Cardiac muscle cell (in vitro differentiated cells and primary cell): ENCODE data around the gene CACNA2D3. TPM values are rescaled to one million over a fixed set of nuclear protein-coding genes. Genes with fewer than 3 reads are reported as not detected.

Experiments
- DNase-seq, 2 donors: peaks; one replicate each; pipeline versions ENCODE4 v3.0.0 to v3.0.0-alpha.2; 2010 to 2017; ENCODE audit warnings: low read depth in 1 of 2, low spot score in 1 of 2
- H3K27ac ChIP-seq: fragments of 200-600 bp; sonication (generic); 2 replicates; pipeline ENCODE4 v1.5.1; 2016
- H3K27me3 ChIP-seq: fragments of 200-600 bp; sonication (generic); 2 replicates; pipeline ENCODE4 v1.6.0; 2016; ENCODE audit warnings: control low read depth
- H3K36me3 ChIP-seq: fragments of 200-600 bp; sonication (generic); 2 replicates; pipeline ENCODE4 v1.5.1; 2016; ENCODE audit warnings: control low read depth
- H3K4me1 ChIP-seq: fragments of 200-600 bp; sonication (generic); 2 replicates; pipeline ENCODE4 v1.8.1; 2017; ENCODE audit warnings: low read depth, mild to moderate bottlenecking, mixed run types
- H3K4me3 ChIP-seq: fragments of 200-600 bp; sonication (generic); 2 replicates; pipeline ENCODE4 v1.5.1; 2016; ENCODE audit warnings: mild to moderate bottlenecking
- H3K9me3 ChIP-seq: fragments of 200-600 bp; sonication (generic); 2 replicates; pipeline ENCODE4 v1.5.1; 2017; ENCODE audit warnings: low read depth, mild to moderate bottlenecking, control low read depth
- polyA plus RNA-seq: library from polyadenylated mRNA; unstranded; fragments of >200 nt; fragmentation: Nextera tagmentation; extraction: Ambion mirVana; gene quantifications from 2 replicates; pipeline ENCODE4 v1.2.1, GENCODE V29; 2016
- total RNA-seq: library from RNA; depleted of rRNA; stranded (reverse); fragments of >200 nt; gene quantifications from 2 replicates; pipeline ENCODE4 v1.2.3, GENCODE V29; 2016
- TF ChIP-seq, protein P1 (sequence below): IDR thresholded peaks from 2 replicates; pipeline ENCODE4 v1.5.1; 2012; ENCODE audit warnings: low read depth, mild to moderate bottlenecking, low read length

Gene CACNA2D3
- total and polyA plus RNA-seq, 2 experiments from 2014 or later = 0.45 to 0.59 TPM

DNA sequence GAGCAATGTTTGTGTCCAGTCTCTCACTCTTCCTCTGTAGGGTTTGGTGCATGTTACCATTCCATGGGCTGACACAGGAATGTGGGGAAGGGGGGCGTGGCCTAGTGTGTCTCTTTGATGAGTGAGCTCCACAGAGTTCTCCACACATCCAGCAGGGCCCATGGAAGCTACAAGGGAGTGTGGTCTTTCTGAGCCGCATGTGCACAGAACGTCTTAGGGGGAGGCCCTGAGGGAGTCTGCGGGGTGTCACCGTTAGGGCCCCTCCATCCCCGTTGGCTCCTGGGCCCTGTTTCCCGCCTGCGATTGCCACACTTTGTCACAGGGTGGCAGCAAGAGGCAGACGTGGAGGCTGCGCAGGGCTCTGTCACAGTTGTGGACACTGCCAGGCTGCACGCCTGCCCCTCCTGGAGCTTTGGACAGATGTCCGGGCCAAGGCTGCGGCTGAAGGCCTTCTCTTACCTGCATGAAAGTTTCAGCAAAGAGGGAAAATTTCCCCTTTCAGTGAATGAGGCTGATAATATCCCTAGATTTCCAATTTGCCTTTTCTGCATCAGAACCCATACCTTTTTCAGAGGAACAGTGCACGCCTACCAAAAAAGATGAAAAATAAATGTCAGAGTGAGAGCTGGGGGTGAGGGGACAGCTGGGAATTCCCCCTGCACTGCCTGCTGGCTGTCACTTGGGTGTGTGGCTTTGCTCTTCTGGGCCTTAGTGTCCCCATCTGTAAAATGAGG lies 24.3 kb downstream of the CACNA2D3 start:
- no peaks in the 10 kb centered on the region for H3K9me3 ChIP-seq
- no peak overlapping the region for H3K4me3 ChIP-seq
- peak; percentile 58 to 70 for DNase-seq
- H3K27me3 ChIP-seq = no peaks in the 10 kb centered on the region
- H3K27ac ChIP-seq = no peak overlapping the region
- TF ChIP-seq, protein P1, sequence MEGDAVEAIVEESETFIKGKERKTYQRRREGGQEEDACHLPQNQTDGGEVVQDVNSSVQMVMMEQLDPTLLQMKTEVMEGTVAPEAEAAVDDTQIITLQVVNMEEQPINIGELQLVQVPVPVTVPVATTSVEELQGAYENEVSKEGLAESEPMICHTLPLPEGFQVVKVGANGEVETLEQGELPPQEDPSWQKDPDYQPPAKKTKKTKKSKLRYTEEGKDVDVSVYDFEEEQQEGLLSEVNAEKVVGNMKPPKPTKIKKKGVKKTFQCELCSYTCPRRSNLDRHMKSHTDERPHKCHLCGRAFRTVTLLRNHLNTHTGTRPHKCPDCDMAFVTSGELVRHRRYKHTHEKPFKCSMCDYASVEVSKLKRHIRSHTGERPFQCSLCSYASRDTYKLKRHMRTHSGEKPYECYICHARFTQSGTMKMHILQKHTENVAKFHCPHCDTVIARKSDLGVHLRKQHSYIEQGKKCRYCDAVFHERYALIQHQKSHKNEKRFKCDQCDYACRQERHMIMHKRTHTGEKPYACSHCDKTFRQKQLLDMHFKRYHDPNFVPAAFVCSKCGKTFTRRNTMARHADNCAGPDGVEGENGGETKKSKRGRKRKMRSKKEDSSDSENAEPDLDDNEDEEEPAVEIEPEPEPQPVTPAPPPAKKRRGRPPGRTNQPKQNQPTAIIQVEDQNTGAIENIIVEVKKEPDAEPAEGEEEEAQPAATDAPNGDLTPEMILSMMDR = peak; percentile 65
- H3K4me1 ChIP-seq = no peaks in the 10 kb centered on the region
- H3K36me3 ChIP-seq = no peaks in the 10 kb centered on the region

DNA sequence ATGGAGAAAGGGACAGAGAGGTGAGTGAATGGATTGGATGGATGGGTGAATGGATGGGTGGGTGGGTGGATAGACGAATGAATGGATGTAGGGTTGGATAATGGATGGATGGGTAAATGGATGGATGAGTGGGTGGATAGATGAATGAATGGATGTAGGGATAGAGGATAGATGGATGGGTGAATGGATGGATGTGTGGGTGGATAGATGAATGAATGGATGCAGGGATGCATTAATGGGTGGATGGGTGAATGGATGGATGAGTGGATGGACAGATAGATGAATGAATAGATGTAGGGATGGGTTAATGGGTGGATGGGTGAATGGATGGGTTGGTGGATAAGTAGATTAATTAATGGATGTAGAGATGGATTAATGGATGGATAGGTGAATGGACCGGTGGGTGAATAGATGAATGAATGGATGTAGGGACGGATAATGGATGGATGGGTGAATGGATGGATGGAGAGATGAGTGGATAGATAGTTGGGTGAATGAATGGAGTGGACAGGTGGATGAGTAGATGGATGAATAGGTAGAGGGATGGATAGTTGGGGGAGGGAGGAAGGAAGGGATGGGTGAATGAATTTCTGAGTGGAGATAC lies 28.6 kb downstream of the CACNA2D3 start:
- Histone ChIP-seq H3K4me1 (no peaks in the 10 kb centered on the region), H3K9me3 (no peaks in the 10 kb centered on the region), H3K27ac (no peak overlapping the region), H3K36me3 (no peaks in the 10 kb centered on the region), H3K27me3 (no peaks in the 10 kb centered on the region), H3K4me3 (no peak overlapping the region)
- TF ChIP-seq, protein P1 = no peak
- no peak for DNase-seq

GRCh38 chr3:54153477-54153876 lies 31.1 kb downstream of the CACNA2D3 start:
- H3K4me3 ChIP-seq = no peak overlapping the region
- H3K4me1 ChIP-seq = no peaks in the 10 kb centered on the region
- H3K27ac ChIP-seq = no peak overlapping the region
- no peaks in the 10 kb centered on the region for H3K9me3 ChIP-seq
- H3K36me3 ChIP-seq = no peaks in the 10 kb centered on the region
- no peaks in the 10 kb centered on the region for H3K27me3 ChIP-seq
- TF ChIP-seq, protein P1 = no peak
- no peak for DNase-seq

- no peaks in the 10 kb centered on the region for H3K9me3 ChIP-seq
- H3K27ac ChIP-seq = no peak overlapping the region
- H3K27me3 ChIP-seq = no peaks in the 10 kb centered on the region
- no peak for DNase-seq
- TF ChIP-seq, protein P1 = no peak
- no peak overlapping the region for H3K4me3 ChIP-seq
- H3K4me1 ChIP-seq = no peaks in the 10 kb centered on the region
- no peaks in the 10 kb centered on the region for H3K36me3 ChIP-seq
Measured at GRCh38 chr3:54157860-54158259, 35.5 kb downstream of the CACNA2D3 start.

DNA sequence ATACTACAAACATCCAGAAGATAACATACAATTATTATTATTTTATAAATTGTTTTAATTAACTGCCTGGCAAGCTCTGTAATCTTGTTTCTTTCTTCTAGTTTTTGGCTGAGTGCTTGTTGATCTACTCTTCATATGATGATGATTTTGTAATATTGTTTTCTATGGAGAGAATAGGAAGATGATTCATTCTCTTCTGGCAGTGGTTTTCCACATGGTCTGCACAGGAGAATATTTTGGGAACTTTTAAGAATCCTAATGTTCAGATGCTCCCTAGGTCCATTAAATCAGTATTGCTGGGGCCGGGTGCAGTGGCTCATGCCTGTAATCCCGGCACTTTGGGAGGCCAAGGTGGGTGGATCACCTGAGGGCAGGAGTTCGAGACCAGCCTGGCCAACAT lies 37.6 kb downstream of the CACNA2D3 start:
- Histone ChIP-seq H3K27ac (no peak overlapping the region), H3K27me3 (no peaks in the 10 kb centered on the region), H3K4me1 (no peaks in the 10 kb centered on the region), H3K36me3 (no peaks in the 10 kb centered on the region), H3K4me3 (no peak overlapping the region), H3K9me3 (no peaks in the 10 kb centered on the region)
- TF ChIP-seq, protein P1 = no peak
- DNase-seq = peak in 1 of 2 donors; percentile 49
